Naive thymus-derived CD8-positive, alpha-beta T cell (primary cell): ENCODE data around the gene APBA2. TPM values are rescaled to one million over a fixed set of nuclear protein-coding genes. Genes with fewer than 3 reads are reported as not detected.
"Not testable (repeated sequence)": the region's sequence is repeated elsewhere in the genome, so short reads cannot be mapped to it uniquely, and the experiment has no call there.

ENCODE experiments used
- ATAC-seq, 2 donors: fragments of 150-1000 bp; cut with Tn5 transposase in 1 of 2; sonication (Bioruptor Pico), chemical (Tn5 transposase) in 1 of 2; 1 replicate in 1 of 2; 2 replicates in 1 of 2; pipeline ENCODE4 v1.10.0; 2021; ENCODE audit warnings: mild to moderate bottlenecking in 2 of 2, moderate library complexity in 2 of 2
- POLR2A ChIA-PET: fragments of 350-600 bp; sonication (Branson Sonifier 250); formaldehyde crosslinking; loops from one replicate; lab custom pipeline; 2021; ENCODE audit warnings: antibody characterized with exemption; lab: Charles Lee
- DNase-seq, 10 donors: peaks; one replicate each; pipeline versions ENCODE4 v3.0.0 to v3.0.0-alpha.2; 2020 to 2022
- H3K27ac Mint-ChIP-seq, 10 donors: one replicate each; pipeline ENCODE4 v1.8.0; 2020 to 2022; ENCODE audit warnings: mild to moderate bottlenecking in 10 of 10, mixed read lengths in 10 of 10, moderate library complexity in 4 of 10, inconsistent platforms in 1 of 10
- H3K27me3 Mint-ChIP-seq, 5 donors: one replicate each; pipeline ENCODE4 v1.8.0; 2021 to 2022; ENCODE audit warnings: mixed read lengths in 5 of 5
- H3K36me3 Mint-ChIP-seq, 3 donors: one replicate each; pipeline ENCODE4 v1.8.0; 2020 to 2022; ENCODE audit warnings: mixed read lengths in 3 of 3, mild to moderate bottlenecking in 2 of 3, inconsistent platforms in 1 of 3
- H3K4me1 Mint-ChIP-seq, 4 donors: one replicate each; pipeline ENCODE4 v1.8.0; 2021 to 2022; ENCODE audit warnings: mixed read lengths in 4 of 4
- H3K4me3 Mint-ChIP-seq, 10 donors: one replicate each; pipeline ENCODE4 v1.8.0; 2020 to 2022; ENCODE audit warnings: mild to moderate bottlenecking in 10 of 10, mixed read lengths in 10 of 10, moderate library complexity in 6 of 10, inconsistent platforms in 1 of 10
- H3K9me3 Mint-ChIP-seq, 9 donors: one replicate each; pipeline ENCODE4 v1.8.0; 2020 to 2022; ENCODE audit warnings: mixed read lengths in 9 of 9, mild to moderate bottlenecking in 3 of 9, inconsistent platforms in 1 of 9, moderate library complexity in 1 of 9
- polyA plus RNA-seq, 3 donors: library from polyadenylated mRNA; unstranded; fragments of 300-500 nt; fragmentation: Illumina TruSeq; gene quantifications; one replicate each; pipeline ENCODE4 v1.2.3, GENCODE V29; 2021
- total RNA-seq, 8 experiments: library from RNA in 2 of 8; stranded (reverse) in 2 of 8; gene quantifications; one replicate each; pipeline ENCODE4 v1.2.3 and lab custom pipeline; 2021 to 2026

APBA2 gene
- 100 to 1,000 TPM; 206 to 216 TPM for total RNA-seq
- 100 to 1,000 TPM in 1 of 3 donors, 10 to 100 TPM in 2; 75.5 to 164 (median 95.1) TPM for polyA plus RNA-seq
- total RNA-seq (lab: John Stamatoyannopoulos, UW), result 84.2 to 384 (median 288) reads per million in 6 experiments

GRCh38 chr15:28885630-28886430 is at the start of gene APBA2:
TSS of gene APBA2 (plus strand) at chr15:28885974. CDS start at chr15:29053885, 167,911 bp downstream.
- Mint-ChIP-seq H3K27ac (peak within 1 kb of the TSS; percentile 96 to 100 (median 99)), H3K27me3 (no peaks in the 10 kb centered on the region), H3K9me3 (no peaks in the 10 kb centered on the region), H3K4me1 (peaks cover 38 to 52% (median 48%) of the 10 kb centered on the region in 4 donors), H3K4me3 (peak within 1 kb of the TSS; percentile 88 to 96 (median 93)), H3K36me3 (peaks cover 0 to 2% (median 0%) of the 10 kb centered on the region in 3 donors)
- peak; percentile 50 to 64 for ATAC-seq
- peak; percentile 37 to 75 (median 58) for DNase-seq
- POLR2A ChIA-PET, result interaction anchor here (0.8 to 7.2 kb wide), 15 partner anchors 9 to 384 kb away, joined by 3 to 62 read pairs (median 4); no protein-coding TSS in a partner anchor

- H3K27ac Mint-ChIP-seq, H3K9me3 Mint-ChIP-seq, H3K4me1 Mint-ChIP-seq, DNase-seq, ATAC-seq, H3K27me3 Mint-ChIP-seq, H3K36me3 Mint-ChIP-seq, H3K4me3 Mint-ChIP-seq, POLR2A ChIA-PET: not testable (repeated sequence)
Measured at GRCh38 chr15:28840285-28840684, 45.5 kb upstream of the APBA2 start.

DNA sequence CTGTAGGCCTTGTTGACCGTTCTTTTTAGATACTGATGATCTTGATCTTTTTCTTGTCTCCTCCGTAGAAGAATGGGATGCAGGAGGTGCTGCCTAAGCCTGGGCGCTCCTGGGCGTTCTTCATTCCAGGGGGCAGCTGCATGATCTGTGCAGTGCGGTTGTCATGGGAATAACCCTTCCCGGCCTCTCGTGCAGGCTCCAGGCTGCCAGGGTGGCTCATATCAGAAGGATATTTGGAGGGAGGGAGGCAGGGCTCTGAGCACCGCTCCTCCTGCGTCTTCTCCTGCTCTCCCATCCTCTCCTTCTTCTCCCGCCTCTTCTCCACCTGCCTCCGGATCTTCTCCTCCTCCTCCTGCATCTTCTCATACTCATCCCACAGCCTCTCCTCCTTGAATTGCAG is 43.6 kb upstream of the APBA2 start:
- H3K4me3 Mint-ChIP-seq, H3K27me3 Mint-ChIP-seq, ATAC-seq, POLR2A ChIA-PET, H3K4me1 Mint-ChIP-seq, H3K36me3 Mint-ChIP-seq, DNase-seq, H3K9me3 Mint-ChIP-seq: not testable (repeated sequence)
- H3K27ac Mint-ChIP-seq, result peak overlapping the region in 1 of 10 donors; percentile 47

- H3K27me3 Mint-ChIP-seq, H3K4me3 Mint-ChIP-seq, H3K9me3 Mint-ChIP-seq, DNase-seq, ATAC-seq, POLR2A ChIA-PET, H3K36me3 Mint-ChIP-seq, H3K27ac Mint-ChIP-seq: not testable (repeated sequence)
- H3K4me1 Mint-ChIP-seq, result peaks cover 3 to 15% (median 11%) of the 10 kb centered on the region in 4 donors
Measured at GRCh38 chr15:28843520-28843919, 42.3 kb upstream of the APBA2 start.

- H3K27me3 Mint-ChIP-seq, H3K4me3 Mint-ChIP-seq, POLR2A ChIA-PET, DNase-seq, ATAC-seq, H3K27ac Mint-ChIP-seq, H3K36me3 Mint-ChIP-seq, H3K9me3 Mint-ChIP-seq: not testable (repeated sequence)
- H3K4me1 Mint-ChIP-seq, result peaks cover 3 to 15% (median 11%) of the 10 kb centered on the region in 4 donors
Measured at GRCh38 chr15:28844147-28844546, 41.6 kb upstream of the APBA2 start.

DNA sequence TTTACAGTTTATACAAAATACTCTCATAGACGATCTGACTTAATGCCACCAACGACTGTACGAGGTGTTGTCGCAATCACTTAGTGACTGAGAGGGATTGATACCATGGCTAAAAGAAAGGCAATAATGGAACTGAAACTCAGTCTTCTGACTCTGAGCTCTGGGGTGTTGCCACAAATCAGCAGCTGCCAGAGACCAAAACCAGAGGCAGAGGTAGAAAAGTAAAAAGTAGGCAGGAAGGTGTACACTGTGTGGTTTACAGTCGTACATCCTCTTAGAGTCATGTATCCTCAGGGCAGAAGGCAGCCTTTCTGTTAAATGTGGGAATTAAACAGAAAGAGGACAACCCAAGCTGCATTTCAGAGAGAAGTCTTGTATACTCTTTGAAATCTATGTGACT is 38.5 kb upstream of the APBA2 start:
- ATAC-seq, result peak in 1 of 2 donors; percentile 59
- H3K36me3 Mint-ChIP-seq, H3K27me3 Mint-ChIP-seq, DNase-seq, H3K9me3 Mint-ChIP-seq, POLR2A ChIA-PET, H3K4me3 Mint-ChIP-seq: not testable (repeated sequence)
- peak overlapping the region in 1 of 10 donors; percentile 47 for H3K27ac Mint-ChIP-seq
- peaks cover 3 to 15% (median 11%) of the 10 kb centered on the region in 4 donors for H3K4me1 Mint-ChIP-seq

- DNase-seq, POLR2A ChIA-PET, H3K36me3 Mint-ChIP-seq, H3K9me3 Mint-ChIP-seq, H3K27ac Mint-ChIP-seq, H3K27me3 Mint-ChIP-seq, H3K4me3 Mint-ChIP-seq, ATAC-seq: not testable (repeated sequence)
- H3K4me1 Mint-ChIP-seq, result peaks cover 3 to 15% (median 11%) of the 10 kb centered on the region in 4 donors
Measured at GRCh38 chr15:28847959-28848358, 37.8 kb upstream of the APBA2 start.

DNA sequence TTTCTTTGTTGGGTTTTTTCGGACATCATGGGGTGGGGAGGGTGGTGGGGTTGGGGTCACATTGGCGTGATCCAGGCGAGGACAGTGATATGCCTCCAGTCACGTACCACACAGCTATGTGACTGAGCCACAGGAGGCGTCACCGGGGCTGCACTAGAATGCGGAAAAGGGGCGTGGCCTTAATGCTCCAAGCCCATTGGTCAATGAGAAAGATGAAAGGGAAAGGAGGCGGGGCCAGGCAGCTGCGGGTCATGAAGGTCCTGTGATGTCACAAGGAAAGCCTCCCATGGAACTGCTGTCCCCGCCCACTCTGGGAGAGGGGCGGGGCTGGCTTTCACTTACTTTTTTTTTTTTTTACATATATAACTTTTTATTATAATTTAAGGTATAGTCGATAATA is 37.3 kb upstream of the APBA2 start, which contains the start of gene GOLGA6L7:
Gene GOLGA6L7 (minus strand): TSS at position 124 of the 400 bp plus-strand sequence. CDS start 95 bp downstream, at position 29.
- POLR2A ChIA-PET, H3K36me3 Mint-ChIP-seq, DNase-seq, H3K27me3 Mint-ChIP-seq, H3K9me3 Mint-ChIP-seq, H3K4me3 Mint-ChIP-seq, ATAC-seq, H3K27ac Mint-ChIP-seq: not testable (repeated sequence)
- peaks cover 3 to 15% (median 11%) of the 10 kb centered on the region in 4 donors for H3K4me1 Mint-ChIP-seq

- not testable (repeated sequence) for DNase-seq, H3K27ac Mint-ChIP-seq
Measured at GRCh38 chr15:28849271-28849670, 36.5 kb upstream of the APBA2 start.

GRCh38 chr15:28849766-28850165 is 36.0 kb upstream of the APBA2 start:
- not testable (repeated sequence) for H3K27ac Mint-ChIP-seq, ATAC-seq, H3K4me3 Mint-ChIP-seq

More at GRCh38 chr15:28849271-28849670, 36.5 kb upstream of the APBA2 start:
- H3K9me3 Mint-ChIP-seq, H3K4me3 Mint-ChIP-seq, POLR2A ChIA-PET, ATAC-seq, H3K27me3 Mint-ChIP-seq, H3K36me3 Mint-ChIP-seq: not testable (repeated sequence)
- peaks cover 3 to 15% (median 11%) of the 10 kb centered on the region in 4 donors for H3K4me1 Mint-ChIP-seq

GRCh38 chr15:28853654-28854053 is 32.1 kb upstream of the APBA2 start:
- H3K36me3 Mint-ChIP-seq, POLR2A ChIA-PET, H3K4me3 Mint-ChIP-seq, ATAC-seq, DNase-seq, H3K27me3 Mint-ChIP-seq, H3K4me1 Mint-ChIP-seq, H3K9me3 Mint-ChIP-seq, H3K27ac Mint-ChIP-seq: not testable (repeated sequence)

More at GRCh38 chr15:28849766-28850165, 36.0 kb upstream of the APBA2 start:
- H3K27me3 Mint-ChIP-seq, DNase-seq, H3K9me3 Mint-ChIP-seq, H3K36me3 Mint-ChIP-seq, POLR2A ChIA-PET: not testable (repeated sequence)
- peaks cover 3 to 15% (median 11%) of the 10 kb centered on the region in 4 donors for H3K4me1 Mint-ChIP-seq

GRCh38 chr15:28854578-28854977 is 31.2 kb upstream of the APBA2 start:
- H3K27me3 Mint-ChIP-seq, H3K9me3 Mint-ChIP-seq, DNase-seq, ATAC-seq, H3K36me3 Mint-ChIP-seq, POLR2A ChIA-PET, H3K4me3 Mint-ChIP-seq, H3K4me1 Mint-ChIP-seq, H3K27ac Mint-ChIP-seq: not testable (repeated sequence)

- Mint-ChIP-seq H3K9me3 (no peaks in the 10 kb centered on the region), H3K4me3 (no peak overlapping the region), H3K4me1 (peaks cover 0 to 3% (median 0%) of the 10 kb centered on the region in 4 donors), H3K27ac (peak overlapping the region in 1 of 10 donors; percentile 31), H3K36me3 (no peaks in the 10 kb centered on the region), H3K27me3 (no peaks in the 10 kb centered on the region)
- ATAC-seq (no peak), DNase-seq (no peak)
- POLR2A ChIA-PET, result no interaction called here
Measured at GRCh38 chr15:28861031-28861534, 24.7 kb upstream of the APBA2 start.
